ENCODE measurements around the gene RAD51B.
A peak's percentile ranks its signal among the peaks of the same experiment; 100 is the strongest.

Gene RAD51B

DNA sequence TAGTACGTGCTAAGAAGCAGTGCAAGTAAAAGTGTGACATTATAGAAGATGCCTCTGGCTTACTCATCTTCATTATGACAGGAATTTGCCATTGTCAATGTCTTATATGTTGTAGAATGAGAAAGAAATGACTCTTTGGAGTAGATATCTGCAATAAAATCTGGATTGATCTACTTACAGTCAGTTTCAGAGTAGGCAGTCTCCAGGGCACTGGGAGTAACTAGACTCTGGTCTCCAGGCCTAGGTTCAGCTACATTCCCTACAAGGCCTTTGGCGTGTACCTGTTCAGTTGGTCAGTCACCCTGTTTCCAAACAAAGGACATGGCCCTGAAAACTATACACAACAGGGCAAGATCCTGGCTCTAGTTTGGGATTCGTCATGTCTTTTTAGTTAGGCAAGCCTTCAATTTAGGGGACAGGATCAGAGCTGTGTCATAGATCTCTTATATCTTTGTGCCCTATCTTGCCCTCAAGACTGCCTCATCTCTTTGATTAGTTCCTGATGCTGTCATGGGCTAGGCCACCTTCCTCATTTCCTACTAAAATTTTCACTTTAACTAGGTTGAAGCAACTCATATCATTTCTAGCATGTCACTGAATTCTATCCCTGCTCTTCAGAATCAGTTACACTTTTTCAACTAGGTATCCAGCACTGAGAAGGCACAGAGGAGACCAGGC, 410.0 kb downstream of the RAD51B start:
- no peak for DNase-seq (ENCODE audit: low read depth)
- TF ChIP-seq, protein P1, sequence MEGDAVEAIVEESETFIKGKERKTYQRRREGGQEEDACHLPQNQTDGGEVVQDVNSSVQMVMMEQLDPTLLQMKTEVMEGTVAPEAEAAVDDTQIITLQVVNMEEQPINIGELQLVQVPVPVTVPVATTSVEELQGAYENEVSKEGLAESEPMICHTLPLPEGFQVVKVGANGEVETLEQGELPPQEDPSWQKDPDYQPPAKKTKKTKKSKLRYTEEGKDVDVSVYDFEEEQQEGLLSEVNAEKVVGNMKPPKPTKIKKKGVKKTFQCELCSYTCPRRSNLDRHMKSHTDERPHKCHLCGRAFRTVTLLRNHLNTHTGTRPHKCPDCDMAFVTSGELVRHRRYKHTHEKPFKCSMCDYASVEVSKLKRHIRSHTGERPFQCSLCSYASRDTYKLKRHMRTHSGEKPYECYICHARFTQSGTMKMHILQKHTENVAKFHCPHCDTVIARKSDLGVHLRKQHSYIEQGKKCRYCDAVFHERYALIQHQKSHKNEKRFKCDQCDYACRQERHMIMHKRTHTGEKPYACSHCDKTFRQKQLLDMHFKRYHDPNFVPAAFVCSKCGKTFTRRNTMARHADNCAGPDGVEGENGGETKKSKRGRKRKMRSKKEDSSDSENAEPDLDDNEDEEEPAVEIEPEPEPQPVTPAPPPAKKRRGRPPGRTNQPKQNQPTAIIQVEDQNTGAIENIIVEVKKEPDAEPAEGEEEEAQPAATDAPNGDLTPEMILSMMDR (conservative IDR thresholded peaks at IDR 0.05; ENCODE audit: control insufficient read depth, insufficient read depth, low read depth, low read length), result no peak
- no peak overlapping the region for H3K4me3 ChIP-seq (ENCODE audit: control insufficient read depth, low read depth, low read length)

- DNase-seq (ENCODE audit: low read depth), result peak; percentile 39
- no peak overlapping the region for H3K4me3 ChIP-seq (ENCODE audit: control insufficient read depth, low read depth, low read length)
- TF ChIP-seq, protein P1 (conservative IDR thresholded peaks at IDR 0.05; ENCODE audit: control insufficient read depth, insufficient read depth, low read depth, low read length), result no peak
Measured at GRCh38 chr14:68230202-68230949, 410.8 kb downstream of the RAD51B start.

GRCh38 chr14:68230950-68231717, 411.6 kb downstream of the RAD51B start:
- H3K4me3 ChIP-seq (ENCODE audit: control insufficient read depth, low read depth, low read length), result no peak overlapping the region
- peak; percentile 66 for DNase-seq (ENCODE audit: low read depth)
- TF ChIP-seq, protein P1 (conservative IDR thresholded peaks at IDR 0.05; ENCODE audit: control insufficient read depth, insufficient read depth, low read depth, low read length), result no peak

DNA sequence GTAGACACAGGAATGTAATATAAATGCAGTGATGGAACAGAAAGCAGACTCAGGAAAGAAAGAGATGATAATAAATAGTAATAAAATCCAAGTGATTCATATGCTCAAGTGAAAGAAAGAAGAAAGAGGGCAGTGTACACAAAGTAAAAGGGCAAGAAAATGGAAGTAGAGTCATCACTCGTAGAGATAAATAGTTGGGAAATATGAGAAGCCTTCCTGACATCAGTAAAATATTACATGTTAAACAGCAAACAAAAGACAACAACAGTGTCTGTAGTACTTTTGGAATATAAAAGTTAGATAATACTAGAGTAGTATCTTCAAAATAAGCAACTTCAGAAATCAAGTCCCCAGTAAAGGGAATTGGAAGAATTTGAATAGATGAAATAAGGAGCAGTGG, 412.3 kb downstream of the RAD51B start:
- no peak overlapping the region for H3K4me3 ChIP-seq (ENCODE audit: control insufficient read depth, low read depth, low read length)
- TF ChIP-seq, protein P1 (conservative IDR thresholded peaks at IDR 0.05; ENCODE audit: control insufficient read depth, insufficient read depth, low read depth, low read length), result no peak
- peak; percentile 65 for DNase-seq (ENCODE audit: low read depth)

DNA sequence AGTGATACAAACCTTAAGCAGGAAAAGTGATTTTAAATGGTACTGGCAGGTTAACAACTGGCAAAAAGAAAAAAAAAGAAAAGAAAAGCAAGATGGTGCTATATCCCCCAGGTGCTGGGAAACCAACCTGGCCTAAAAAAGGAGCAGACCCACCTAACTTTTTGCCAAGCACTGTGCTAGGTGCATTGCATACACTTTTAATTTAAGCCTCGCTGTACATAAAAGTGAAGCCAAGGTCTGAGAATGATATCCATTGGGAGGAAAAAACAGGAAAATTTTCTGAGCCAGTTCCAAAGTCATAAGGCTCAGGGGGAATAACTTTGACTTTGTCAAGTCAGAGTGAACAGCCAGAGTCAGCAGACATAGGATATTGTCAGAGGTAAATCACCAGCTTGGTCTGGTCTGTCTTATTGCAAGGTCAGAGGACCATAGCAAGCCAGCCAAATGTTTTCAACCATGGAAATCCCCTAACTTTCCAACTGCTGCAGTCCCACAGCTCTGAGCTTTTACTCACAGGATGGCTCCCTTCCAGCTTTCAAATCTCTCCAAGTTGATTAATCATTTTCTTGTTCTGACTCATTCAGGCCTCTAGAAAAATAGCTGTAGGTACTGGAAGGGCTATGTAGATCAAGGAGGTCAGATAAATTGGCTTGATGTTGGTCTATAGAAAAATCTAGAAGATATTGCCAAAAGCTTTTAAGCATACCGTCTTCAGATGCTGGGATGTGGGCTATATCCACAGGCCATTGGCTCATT, 412.9 kb downstream of the RAD51B start:
- no peak overlapping the region for H3K4me3 ChIP-seq (ENCODE audit: control insufficient read depth, low read depth, low read length)
- peak; percentile 99 for DNase-seq (ENCODE audit: low read depth)
- TF ChIP-seq, protein P1 (conservative IDR thresholded peaks at IDR 0.05; ENCODE audit: control insufficient read depth, insufficient read depth, low read depth, low read length), result no peak

Measured in fibroblast of mammary gland (primary cell).